IPS-18c (cell line): ENCODE data around the gene CDH26.
A peak's percentile ranks its signal among the peaks of the same experiment; 100 is the strongest.

ENCODE experiments used
- H3K4me3 ChIP-seq: 2 replicates; pipeline ENCODE4 v1.7.0; 2013; ENCODE audit warnings: low read depth, mild to moderate bottlenecking, low read length, moderate library complexity; ENCODE audit not compliant: insufficient read depth
- H3K9me3 ChIP-seq: one replicate; pipeline ENCODE4 v1.6.1; 2013; ENCODE audit warnings: mild to moderate bottlenecking, low read length, moderate library complexity; ENCODE audit not compliant: control insufficient read depth, insufficient read depth

CDH26 gene

GRCh38 chr20:59962155-59962554 lies 3.9 kb downstream of the CDH26 start:
- Histone ChIP-seq H3K4me3 (no peak overlapping the region), H3K9me3 (no peaks in the 10 kb centered on the region)

GRCh38 chr20:59966428-59966827 lies 8.2 kb downstream of the CDH26 start:
- Histone ChIP-seq H3K4me3 (no peak overlapping the region), H3K9me3 (no peaks in the 10 kb centered on the region)

GRCh38 chr20:59971428-59971827 lies 13.2 kb downstream of the CDH26 start:
- no peaks in the 10 kb centered on the region for H3K9me3 ChIP-seq
- H3K4me3 ChIP-seq: no peak overlapping the region

GRCh38 chr20:59972037-59972801 lies 14.0 kb downstream of the CDH26 start:
- Histone ChIP-seq H3K9me3 (no peaks in the 10 kb centered on the region), H3K4me3 (no peak overlapping the region)

- Histone ChIP-seq H3K4me3 (no peak overlapping the region), H3K9me3 (no peaks in the 10 kb centered on the region)
Measured at GRCh38 chr20:59976156-59976782, 18.0 kb downstream of the CDH26 start.

GRCh38 chr20:59977086-59977485 lies 18.9 kb downstream of the CDH26 start:
- H3K4me3 ChIP-seq: no peak overlapping the region
- H3K9me3 ChIP-seq: no peaks in the 10 kb centered on the region

- Histone ChIP-seq H3K4me3 (no peak overlapping the region), H3K9me3 (no peaks in the 10 kb centered on the region)
Measured at GRCh38 chr20:59983076-59983475, 24.9 kb downstream of the CDH26 start.

GRCh38 chr20:59984541-59984940 lies 26.3 kb downstream of the CDH26 start:
- H3K4me3 ChIP-seq: no peak overlapping the region
- H3K9me3 ChIP-seq: no peaks in the 10 kb centered on the region

- Histone ChIP-seq H3K9me3 (no peaks in the 10 kb centered on the region), H3K4me3 (no peak overlapping the region)
Measured at GRCh38 chr20:59985164-59985563, 26.9 kb downstream of the CDH26 start.

GRCh38 chr20:59985864-59986263 lies 27.6 kb downstream of the CDH26 start:
- no peaks in the 10 kb centered on the region for H3K9me3 ChIP-seq
- no peak overlapping the region for H3K4me3 ChIP-seq

GRCh38 chr20:59987135-59987534 lies 28.9 kb downstream of the CDH26 start:
- H3K4me3 ChIP-seq: no peak overlapping the region
- no peaks in the 10 kb centered on the region for H3K9me3 ChIP-seq

- H3K4me3 ChIP-seq: no peak overlapping the region
- H3K9me3 ChIP-seq: no peaks in the 10 kb centered on the region
Measured at GRCh38 chr20:59988141-59988540, 29.9 kb downstream of the CDH26 start.

- H3K9me3 ChIP-seq: no peaks in the 10 kb centered on the region
- no peak overlapping the region for H3K4me3 ChIP-seq
Measured at GRCh38 chr20:59992526-59993084, 34.4 kb downstream of the CDH26 start.

GRCh38 chr20:59993736-59994430 lies 35.7 kb downstream of the CDH26 start:
- Histone ChIP-seq H3K4me3 (peak overlapping the region; percentile 30; the same call in 1 of the 2 replicates), H3K9me3 (no peaks in the 10 kb centered on the region)

GRCh38 chr20:59994697-59995122 lies 36.5 kb downstream of the CDH26 start:
- Histone ChIP-seq H3K9me3 (no peaks in the 10 kb centered on the region), H3K4me3 (peak overlapping the region; percentile 30; the same call in 1 of the 2 replicates)

GRCh38 chr20:59996108-59996507 lies 37.9 kb downstream of the CDH26 start:
- no peak overlapping the region for H3K4me3 ChIP-seq
- H3K9me3 ChIP-seq: no peaks in the 10 kb centered on the region

GRCh38 chr20:59997896-59998295 lies 39.7 kb downstream of the CDH26 start:
- H3K4me3 ChIP-seq: no peak overlapping the region
- H3K9me3 ChIP-seq: no peaks in the 10 kb centered on the region

- Histone ChIP-seq H3K4me3 (no peak overlapping the region), H3K9me3 (no peaks in the 10 kb centered on the region)
Measured at GRCh38 chr20:59999502-59999901, 41.3 kb downstream of the CDH26 start.
